ENCODE results near the gene TRIM58. TPM values are rescaled to one million over a fixed set of nuclear protein-coding genes. Genes with fewer than 3 reads are reported as not detected.

Gene TRIM58
- total RNA-seq, 1 experiment from 2014 or later = not detected

- Histone ChIP-seq H3K4me3 (ENCODE audit: low read depth in 2 of 2, low read length in 2 of 2) (no peak overlapping the region), H3K4me1 (ENCODE audit: control insufficient read depth, insufficient read depth, low read length) (no peaks in the 10 kb centered on the region), H3K27me3 (ENCODE audit: control insufficient read depth, insufficient read depth, low read length) (no peaks in the 10 kb centered on the region), H3K36me3 (ENCODE audit: control insufficient read depth, insufficient read depth, low read length) (no peaks in the 10 kb centered on the region), H3K9me3 (ENCODE audit: control insufficient read depth, insufficient read depth, low read depth, low read length) (no peaks in the 10 kb centered on the region; the same call in 1 of the 2 replicates), H3K27ac (ENCODE audit: low read length) (no peak overlapping the region)
- no peak for DNase-seq (ENCODE audit: low read depth, low spot score)
- no peak for ATAC-seq
- intact Hi-C loops (cut with micrococcal nuclease; ENCODE audit: unreplicated experiment) (no loop called here), in situ Hi-C loops (cut with HindIII; ENCODE audit: low pct_unique_long_range_greater_than_20kb, low sequenced_read_pairs) (no loop called here)
- TF ChIP-seq, protein P1, sequence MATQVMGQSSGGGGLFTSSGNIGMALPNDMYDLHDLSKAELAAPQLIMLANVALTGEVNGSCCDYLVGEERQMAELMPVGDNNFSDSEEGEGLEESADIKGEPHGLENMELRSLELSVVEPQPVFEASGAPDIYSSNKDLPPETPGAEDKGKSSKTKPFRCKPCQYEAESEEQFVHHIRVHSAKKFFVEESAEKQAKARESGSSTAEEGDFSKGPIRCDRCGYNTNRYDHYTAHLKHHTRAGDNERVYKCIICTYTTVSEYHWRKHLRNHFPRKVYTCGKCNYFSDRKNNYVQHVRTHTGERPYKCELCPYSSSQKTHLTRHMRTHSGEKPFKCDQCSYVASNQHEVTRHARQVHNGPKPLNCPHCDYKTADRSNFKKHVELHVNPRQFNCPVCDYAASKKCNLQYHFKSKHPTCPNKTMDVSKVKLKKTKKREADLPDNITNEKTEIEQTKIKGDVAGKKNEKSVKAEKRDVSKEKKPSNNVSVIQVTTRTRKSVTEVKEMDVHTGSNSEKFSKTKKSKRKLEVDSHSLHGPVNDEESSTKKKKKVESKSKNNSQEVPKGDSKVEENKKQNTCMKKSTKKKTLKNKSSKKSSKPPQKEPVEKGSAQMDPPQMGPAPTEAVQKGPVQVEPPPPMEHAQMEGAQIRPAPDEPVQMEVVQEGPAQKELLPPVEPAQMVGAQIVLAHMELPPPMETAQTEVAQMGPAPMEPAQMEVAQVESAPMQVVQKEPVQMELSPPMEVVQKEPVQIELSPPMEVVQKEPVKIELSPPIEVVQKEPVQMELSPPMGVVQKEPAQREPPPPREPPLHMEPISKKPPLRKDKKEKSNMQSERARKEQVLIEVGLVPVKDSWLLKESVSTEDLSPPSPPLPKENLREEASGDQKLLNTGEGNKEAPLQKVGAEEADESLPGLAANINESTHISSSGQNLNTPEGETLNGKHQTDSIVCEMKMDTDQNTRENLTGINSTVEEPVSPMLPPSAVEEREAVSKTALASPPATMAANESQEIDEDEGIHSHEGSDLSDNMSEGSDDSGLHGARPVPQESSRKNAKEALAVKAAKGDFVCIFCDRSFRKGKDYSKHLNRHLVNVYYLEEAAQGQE (IDR thresholded peaks at IDR 0.05; ENCODE audit: insufficient read depth in 1 of 2, low read depth in 2 of 2, low read length in 1 of 2) = no peak
- no peak for TF ChIP-seq POLR2AphosphoS5 (IDR thresholded peaks at IDR 0.05; ENCODE audit: low read depth, low read length)
- no peak for TF ChIP-seq SIN3A (IDR thresholded peaks at IDR 0.05; ENCODE audit: borderline replicate concordance, insufficient read depth, low read depth, low read length)
- no peak for TF ChIP-seq TCF7L2 (IDR thresholded peaks at IDR 0.05; ENCODE audit: low read depth, low read length)
- TF ChIP-seq, protein P2, sequence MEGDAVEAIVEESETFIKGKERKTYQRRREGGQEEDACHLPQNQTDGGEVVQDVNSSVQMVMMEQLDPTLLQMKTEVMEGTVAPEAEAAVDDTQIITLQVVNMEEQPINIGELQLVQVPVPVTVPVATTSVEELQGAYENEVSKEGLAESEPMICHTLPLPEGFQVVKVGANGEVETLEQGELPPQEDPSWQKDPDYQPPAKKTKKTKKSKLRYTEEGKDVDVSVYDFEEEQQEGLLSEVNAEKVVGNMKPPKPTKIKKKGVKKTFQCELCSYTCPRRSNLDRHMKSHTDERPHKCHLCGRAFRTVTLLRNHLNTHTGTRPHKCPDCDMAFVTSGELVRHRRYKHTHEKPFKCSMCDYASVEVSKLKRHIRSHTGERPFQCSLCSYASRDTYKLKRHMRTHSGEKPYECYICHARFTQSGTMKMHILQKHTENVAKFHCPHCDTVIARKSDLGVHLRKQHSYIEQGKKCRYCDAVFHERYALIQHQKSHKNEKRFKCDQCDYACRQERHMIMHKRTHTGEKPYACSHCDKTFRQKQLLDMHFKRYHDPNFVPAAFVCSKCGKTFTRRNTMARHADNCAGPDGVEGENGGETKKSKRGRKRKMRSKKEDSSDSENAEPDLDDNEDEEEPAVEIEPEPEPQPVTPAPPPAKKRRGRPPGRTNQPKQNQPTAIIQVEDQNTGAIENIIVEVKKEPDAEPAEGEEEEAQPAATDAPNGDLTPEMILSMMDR (IDR thresholded peaks at IDR 0.05) = no peak
- CTCF ChIA-PET = no interaction called here
- no TSS peak for BruUV-seq (replicated peaks)
- POLR2A ChIA-PET = no interaction called here
Observed at GRCh38 chr1:247845011-247845692, 11.8 kb upstream of the TRIM58 start.

DNA sequence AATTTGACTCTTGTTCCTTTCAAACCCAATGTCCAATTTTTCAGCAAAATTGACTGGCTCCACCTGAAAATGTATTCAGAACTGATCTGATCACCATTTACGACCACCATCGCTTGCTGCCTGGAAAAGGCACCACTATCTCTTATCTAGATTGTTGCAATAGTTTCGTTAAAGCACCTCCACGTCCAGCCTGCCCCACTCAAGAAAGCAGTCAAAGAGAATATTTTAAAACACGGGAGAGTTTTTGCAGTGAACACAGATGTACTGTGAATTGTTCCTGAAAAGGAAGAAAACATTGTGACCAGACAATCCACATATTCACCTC is 11.3 kb upstream of the TRIM58 start:
- in situ Hi-C loops (cut with HindIII; ENCODE audit: low pct_unique_long_range_greater_than_20kb, low sequenced_read_pairs) = no loop called here

More for the DNA sequence above, 11.3 kb upstream of the TRIM58 start:
- H3K9me3 ChIP-seq (ENCODE audit: control insufficient read depth, insufficient read depth, low read depth, low read length) = no peaks in the 10 kb centered on the region; the same call in 1 of the 2 replicates
- no peak for TF ChIP-seq SIN3A (IDR thresholded peaks at IDR 0.05; ENCODE audit: borderline replicate concordance, insufficient read depth, low read depth, low read length)
- TF ChIP-seq, protein P2 (IDR thresholded peaks at IDR 0.05) = no peak
- no peak for TF ChIP-seq POLR2AphosphoS5 (IDR thresholded peaks at IDR 0.05; ENCODE audit: low read depth, low read length)
- no peaks in the 10 kb centered on the region for H3K4me1 ChIP-seq (ENCODE audit: control insufficient read depth, insufficient read depth, low read length)
- intact Hi-C loops (cut with micrococcal nuclease; ENCODE audit: unreplicated experiment) = no loop called here
- H3K4me3 ChIP-seq (ENCODE audit: low read depth in 2 of 2, low read length in 2 of 2) = no peak overlapping the region
- no peak overlapping the region for H3K27ac ChIP-seq (ENCODE audit: low read length)
- ChIA-PET CTCF (no interaction called here), POLR2A (no interaction called here)
- DNase-seq (ENCODE audit: low read depth, low spot score) = no peak
- no peaks in the 10 kb centered on the region for H3K27me3 ChIP-seq (ENCODE audit: control insufficient read depth, insufficient read depth, low read length)
- no peaks in the 10 kb centered on the region for H3K36me3 ChIP-seq (ENCODE audit: control insufficient read depth, insufficient read depth, low read length)
- ATAC-seq = no peak
- BruUV-seq (replicated peaks) = no TSS peak

Measured in Panc1 (cell line).